GM12864 (cell line): ENCODE measurements around the gene CDR2L.
"Not testable (repeated sequence)": the region's sequence is repeated elsewhere in the genome, so short reads cannot be mapped to it uniquely, and the experiment has no call there.

Source experiments
- DNase-seq: peaks from one replicate; pipeline ENCODE4 v3.0.0-alpha.2; 2011; ENCODE audit warnings: low read depth
- H3K4me3 ChIP-seq: 2 replicates; pipeline ENCODE4 v1.5.1; 2011; ENCODE audit warnings: mild to moderate bottlenecking, low read depth, low read length, control low read depth
- CTCF ChIP-seq: IDR thresholded peaks from 2 replicates; pipeline ENCODE4 v1.5.1; 2011; ENCODE audit warnings: low read depth, mild to moderate bottlenecking, moderate library complexity, low read length, control low read depth, inconsistent platforms; ENCODE audit errors: missing control alignments

Gene CDR2L

GRCh38 chr17:74964988-74965622, 22.3 kb upstream of the CDR2L start:
- H3K4me3 ChIP-seq, result no peak overlapping the region
- no peak for DNase-seq
- no peak for TF ChIP-seq CTCF

DNA sequence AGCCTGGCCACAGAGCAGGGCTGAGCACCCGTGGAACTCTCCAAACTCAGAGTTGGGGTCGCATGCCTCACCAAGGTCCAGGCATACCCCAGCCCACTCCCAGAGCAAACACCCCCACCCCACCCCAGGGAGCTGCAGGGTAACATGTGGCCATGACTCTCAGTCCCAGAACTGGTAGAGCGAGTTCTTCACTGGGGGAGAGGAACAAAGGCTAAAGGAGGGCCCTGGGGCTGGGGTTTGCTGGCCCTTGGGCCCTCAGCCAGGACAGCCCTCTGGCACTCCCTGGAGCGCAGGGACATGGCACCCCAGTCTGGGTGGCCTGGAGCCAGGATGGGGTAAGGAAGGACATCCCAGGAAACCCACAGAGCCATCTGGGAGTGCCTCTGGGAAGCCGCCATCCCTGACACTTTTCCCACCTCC, 19.1 kb upstream of the CDR2L start:
- no peak for TF ChIP-seq CTCF
- no peak for DNase-seq
- no peak overlapping the region for H3K4me3 ChIP-seq

- not testable (repeated sequence) for H3K4me3 ChIP-seq, DNase-seq
These were observed 17.9 kb upstream of the CDR2L start for GRCh38 chr17:74969501-74969900.

- H3K4me3 ChIP-seq, result no peak overlapping the region
- DNase-seq, result no peak
- TF ChIP-seq CTCF, result no peak
These were observed 17.0 kb upstream of the CDR2L start for GRCh38 chr17:74970395-74970794.

- DNase-seq, result no peak
- no peak for TF ChIP-seq CTCF
- peak overlapping the region; percentile 9; the same call in 1 of the 2 replicates for H3K4me3 ChIP-seq
These were observed 16.2 kb upstream of the CDR2L start for GRCh38 chr17:74971069-74971841.

DNA sequence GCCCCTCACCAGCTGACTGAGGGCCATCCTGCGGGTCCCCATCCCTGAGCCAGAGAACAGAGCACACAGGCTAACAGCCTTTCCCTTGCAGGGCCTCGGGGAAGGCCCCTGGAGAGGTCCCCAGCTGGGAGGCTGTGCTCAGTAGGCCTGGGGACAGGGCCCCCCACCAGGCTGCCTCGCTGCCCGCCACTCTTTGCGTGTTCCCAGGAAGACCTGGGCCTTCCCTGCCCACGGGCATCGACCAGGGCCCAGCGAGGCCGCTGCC, 15.7 kb upstream of the CDR2L start:
- no peak for TF ChIP-seq CTCF
- peak overlapping the region; percentile 9; the same call in 1 of the 2 replicates for H3K4me3 ChIP-seq
- no peak for DNase-seq

DNA sequence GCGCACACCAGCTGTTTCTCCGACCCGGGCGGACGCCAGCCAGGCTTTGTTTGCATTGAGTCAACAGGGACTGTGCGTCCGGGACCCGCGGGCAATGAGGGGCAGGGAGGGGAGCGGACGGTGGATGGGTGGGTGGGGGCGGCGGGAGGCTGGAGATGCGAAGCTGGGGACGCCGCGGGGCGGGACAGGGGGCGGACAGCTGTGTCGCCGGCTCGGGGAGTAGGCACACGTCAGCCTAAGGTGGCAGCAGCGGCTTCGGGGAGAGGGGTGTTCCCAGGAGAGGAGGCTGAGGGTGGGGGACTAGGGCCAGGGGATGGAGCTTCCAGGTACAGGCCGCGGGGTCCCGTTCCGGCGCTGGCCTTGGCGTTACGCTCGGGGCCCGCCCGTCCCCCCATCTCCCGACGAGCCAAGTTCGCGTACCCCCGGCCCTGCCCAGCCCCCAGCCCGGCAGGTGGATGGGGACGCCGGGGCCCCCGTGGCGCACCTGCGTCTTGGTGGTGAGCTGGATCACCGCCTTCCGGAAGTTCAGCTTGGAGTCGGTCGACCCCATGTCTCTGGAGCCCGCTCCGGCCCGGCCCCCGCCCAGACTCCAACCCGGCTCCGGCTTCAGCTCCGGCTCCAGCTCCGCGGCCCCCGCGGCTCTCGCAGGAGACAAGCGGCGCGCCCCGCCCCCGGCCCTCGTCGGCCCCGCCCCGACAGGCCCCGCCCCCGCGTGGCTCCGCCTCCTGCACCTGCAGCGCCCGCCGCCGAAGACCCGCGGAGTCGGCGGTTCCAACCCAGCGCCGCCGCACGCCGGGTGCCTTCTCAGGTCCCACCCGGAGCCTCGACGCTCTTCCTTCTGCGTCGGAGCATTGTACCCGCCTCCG, 15.1 kb upstream of the CDR2L start, which contains the start of gene HID1:
TSS of gene HID1 (minus strand) at position 653 of the 866 bp plus-strand sequence. CDS start at position 550, 103 bp downstream.
- no peak for TF ChIP-seq CTCF
- no peak for DNase-seq
- peak within 1 kb of the TSS; percentile 43 for H3K4me3 ChIP-seq
